Uterus (tissue), 2 donors: ENCODE data around the gene LTBP1.

Experiments
- CTCF ChIP-seq, 4 experiments: fragments of 200-600 bp in 2 of 4; fragments of 450-650 bp in 2 of 4; sonication (generic) in 2 of 4; IDR thresholded peaks; one replicate each; pipeline ENCODE4 v1.5.1; 2016 to 2019; ENCODE audit warnings: antibody characterized with exemption in 4 of 4, mild to moderate bottlenecking in 2 of 4, moderate library complexity in 1 of 4
- POLR2A ChIP-seq, 2 donors: fragments of 450-650 bp; IDR thresholded peaks; one replicate each; pipeline ENCODE4 v1.6.1; 2016; ENCODE audit warnings: antibody characterized with exemption in 2 of 2, mild to moderate bottlenecking in 1 of 2, moderate library complexity in 1 of 2

GRCh38 chr2:33266467-33266866 is 319.7 kb downstream of the LTBP1 start:
- TF ChIP-seq CTCF (IDR thresholded peaks at IDR 0.05): no peak
- TF ChIP-seq POLR2A (IDR thresholded peaks at IDR 0.05): no peak
